Right renal cortex interstitium (tissue), 3 donors: Measurements from ENCODE around the gene PLCG2. TPM values are rescaled to one million over a fixed set of nuclear protein-coding genes. Genes with fewer than 3 reads are reported as not detected.
"Not testable (repeated sequence)": the region's sequence is repeated elsewhere in the genome, so short reads cannot be mapped to it uniquely, and the experiment has no call there.

Experiments used
- DNase-seq, 3 donors: peaks; one replicate each; pipeline ENCODE4 v3.0.0-alpha.2; 2013; ENCODE audit warnings: low read depth in 3 of 3, low spot score in 2 of 3
- polyA plus RNA-seq, 3 donors: library from polyadenylated mRNA; unstranded; fragments of 120-200 nt; gene quantifications; one replicate each; pipeline ENCODE4 v1.2.1, GENCODE V29; 2013; ENCODE audit not compliant: insufficient read length in 3 of 3

PLCG2 gene
- polyA plus RNA-seq, 3 donors: 37.6 to 50.2 (median 40.7) TPM

DNA sequence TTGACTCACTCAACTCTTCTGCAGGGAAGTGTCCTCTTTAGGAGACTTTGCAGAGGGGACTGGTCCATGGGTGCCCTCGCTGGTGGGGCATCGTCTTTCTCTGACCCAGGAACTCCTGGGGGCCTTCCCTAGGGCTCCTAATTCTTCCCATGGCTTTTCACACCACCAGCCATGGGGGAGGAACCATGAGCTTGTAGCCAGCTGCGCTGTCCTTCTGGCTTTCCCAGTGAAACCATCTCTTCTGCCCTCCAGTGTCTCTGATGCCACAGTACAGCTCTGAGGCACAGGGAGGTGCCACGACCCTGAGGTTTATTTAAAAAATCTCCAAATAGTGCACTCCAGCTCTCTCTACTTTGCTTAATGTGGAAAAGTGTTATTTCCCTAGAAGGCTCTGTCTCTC is 153.6 kb downstream of the PLCG2 start:
- DNase-seq: no peak

DNA sequence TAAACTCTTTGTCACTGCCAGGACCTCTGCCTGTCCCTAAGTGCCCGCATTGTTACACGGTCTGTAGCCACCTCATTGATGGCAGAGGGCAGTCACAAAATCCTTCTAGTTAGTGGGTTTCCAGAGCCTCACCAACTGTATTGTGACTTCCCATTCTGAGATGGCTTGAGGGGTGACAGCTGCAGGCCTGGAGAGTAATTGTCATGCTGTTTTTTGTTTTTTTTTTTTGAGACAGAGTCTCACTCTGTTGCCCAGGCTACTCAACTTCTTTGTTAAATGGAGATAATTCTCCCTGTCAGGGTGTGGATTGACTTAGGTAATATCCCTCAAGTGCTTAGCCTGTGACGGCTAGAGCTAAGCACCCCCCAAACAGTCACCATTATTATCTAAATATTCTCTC is 154.3 kb downstream of the PLCG2 start:
- no peak for DNase-seq

DNA sequence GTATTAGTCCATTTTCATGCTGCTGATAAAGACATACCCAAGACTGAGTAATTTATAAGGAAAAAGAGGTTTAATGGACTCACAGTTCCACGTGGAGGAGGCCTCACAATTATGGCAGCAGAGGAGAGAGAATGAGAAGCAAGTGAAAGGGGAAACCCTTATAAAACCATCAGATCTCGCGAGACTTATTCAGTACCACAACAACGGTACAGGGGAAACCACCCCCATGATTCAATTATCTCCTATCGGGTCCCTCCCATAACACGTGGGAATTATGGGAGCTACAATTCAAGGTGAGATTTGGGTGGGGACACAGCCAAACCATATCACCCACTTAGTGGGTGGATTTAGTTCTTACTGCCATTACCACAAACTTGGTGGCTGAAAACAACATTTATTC is 155.6 kb downstream of the PLCG2 start:
- DNase-seq: not testable (repeated sequence)

DNA sequence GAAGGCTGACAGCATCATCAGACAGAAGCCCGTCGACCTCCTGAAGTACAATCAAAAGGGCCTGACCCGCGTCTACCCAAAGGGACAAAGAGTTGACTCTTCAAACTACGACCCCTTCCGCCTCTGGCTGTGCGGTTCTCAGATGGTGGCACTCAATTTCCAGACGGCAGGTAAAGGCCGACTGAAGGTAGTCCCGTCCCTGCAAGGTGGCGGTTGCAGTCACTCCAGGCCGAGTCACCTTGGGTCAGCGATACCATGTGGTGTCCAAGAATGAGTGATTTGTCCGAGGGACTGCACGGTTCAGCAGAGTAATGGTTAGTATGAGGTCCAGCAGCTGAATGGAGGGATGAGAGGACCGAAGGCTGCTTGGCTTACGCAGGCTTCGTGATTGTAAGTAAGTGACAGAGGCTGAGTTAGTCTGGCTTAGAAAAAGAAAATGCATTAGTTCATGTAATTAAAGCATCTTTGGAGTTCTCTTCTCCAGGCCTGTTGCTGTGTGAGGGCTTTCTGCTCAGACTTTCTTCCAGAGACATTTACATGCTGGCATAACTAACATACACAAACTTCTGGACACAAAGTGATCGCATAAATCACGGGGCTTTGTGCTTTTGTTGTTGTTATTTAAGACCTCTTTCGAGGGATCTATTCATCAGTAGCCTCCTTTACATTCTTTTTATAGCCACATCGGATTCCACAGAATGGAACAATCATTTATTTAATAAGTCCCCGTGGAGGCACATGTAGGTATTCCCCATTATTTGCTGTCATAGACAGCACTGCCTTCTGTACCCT is 157.3 kb downstream of the PLCG2 start:
- DNase-seq: no peak

DNA sequence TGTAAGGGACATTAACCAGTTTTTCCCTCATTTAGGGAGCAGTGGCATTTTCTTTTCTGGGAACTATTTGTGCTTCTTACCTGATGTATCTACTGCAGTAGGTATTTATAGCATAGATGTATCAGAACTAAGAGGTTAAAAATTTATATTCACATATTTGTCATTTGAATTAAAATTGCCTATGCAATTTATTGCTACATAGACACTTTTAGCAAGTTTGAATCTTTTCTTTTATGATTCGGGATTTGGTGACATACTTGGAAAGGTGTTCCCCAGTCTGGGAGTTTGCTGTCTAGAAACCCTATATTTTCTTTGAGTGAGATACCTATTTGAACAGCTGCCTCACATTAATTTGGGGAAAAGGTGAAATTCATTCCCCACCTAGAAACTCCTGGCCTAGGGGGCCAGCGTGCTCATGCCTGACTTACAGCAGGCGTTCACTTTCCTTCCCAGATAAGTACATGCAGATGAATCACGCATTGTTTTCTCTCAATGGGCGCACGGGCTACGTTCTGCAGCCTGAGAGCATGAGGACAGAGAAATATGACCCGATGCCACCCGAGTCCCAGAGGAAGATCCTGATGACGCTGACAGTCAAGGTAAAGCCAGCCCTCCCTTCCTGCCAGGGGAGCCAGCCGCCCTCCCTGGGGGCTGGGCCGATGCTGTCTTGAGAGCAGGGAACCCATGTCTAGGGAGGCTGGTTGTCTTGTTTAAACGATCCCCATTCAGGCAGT is 158.4 kb downstream of the PLCG2 start:
- DNase-seq: no peak

- DNase-seq: no peak
Observed at GRCh38 chr16:81938326-81939163, 159.5 kb downstream of the PLCG2 start.

DNA sequence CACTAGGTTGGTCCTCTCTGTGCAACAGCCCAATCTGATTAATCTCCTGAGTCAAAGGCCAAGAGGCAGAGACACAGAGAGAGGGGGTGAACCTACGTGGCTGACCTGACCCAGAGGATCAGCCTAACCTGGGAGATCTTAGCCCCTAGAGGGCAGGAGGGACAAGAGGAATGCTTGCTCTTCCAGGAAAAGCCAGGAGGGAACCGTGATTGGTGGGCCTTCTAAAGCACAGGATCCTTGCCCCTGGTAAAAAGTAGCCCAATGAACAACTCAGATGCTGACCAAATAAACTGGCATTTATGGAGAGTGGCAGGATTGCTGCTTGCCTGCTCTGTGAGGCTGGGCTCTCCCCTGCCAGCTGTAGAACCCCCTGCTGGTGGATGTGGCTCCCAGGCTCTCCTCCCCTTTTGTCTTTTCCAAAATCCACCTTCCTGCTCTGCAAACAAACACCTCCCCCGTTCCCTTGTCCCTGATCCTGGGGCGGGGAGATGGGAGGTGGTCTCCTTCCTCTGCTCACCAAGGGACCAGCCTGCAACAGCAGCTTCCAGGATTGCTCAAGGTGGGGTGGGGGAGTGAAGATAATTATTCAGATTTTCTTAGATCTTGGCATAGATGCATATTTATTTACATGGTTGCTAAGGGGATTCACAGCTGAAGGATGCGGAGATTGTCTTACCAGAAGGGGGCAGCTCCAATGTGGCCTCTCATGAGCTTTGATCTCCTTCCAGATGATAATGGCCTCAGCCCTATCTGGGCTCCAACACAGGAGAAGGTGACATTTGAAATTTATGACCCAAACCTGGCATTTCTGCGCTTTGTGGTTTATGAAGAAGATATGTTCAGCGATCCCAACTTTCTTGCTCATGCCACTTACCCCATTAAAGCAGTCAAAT is 160.3 kb downstream of the PLCG2 start:
- DNase-seq: no peak

- DNase-seq: peak in 1 of 3 donors; percentile 25
Observed at GRCh38 chr16:81940781-81941560, 161.9 kb downstream of the PLCG2 start.

GRCh38 chr16:81942007-81942601 is 163.0 kb downstream of the PLCG2 start:
- DNase-seq: no peak

- no peak for DNase-seq
Observed at GRCh38 chr16:81945665-81946064, 166.6 kb downstream of the PLCG2 start.

DNA sequence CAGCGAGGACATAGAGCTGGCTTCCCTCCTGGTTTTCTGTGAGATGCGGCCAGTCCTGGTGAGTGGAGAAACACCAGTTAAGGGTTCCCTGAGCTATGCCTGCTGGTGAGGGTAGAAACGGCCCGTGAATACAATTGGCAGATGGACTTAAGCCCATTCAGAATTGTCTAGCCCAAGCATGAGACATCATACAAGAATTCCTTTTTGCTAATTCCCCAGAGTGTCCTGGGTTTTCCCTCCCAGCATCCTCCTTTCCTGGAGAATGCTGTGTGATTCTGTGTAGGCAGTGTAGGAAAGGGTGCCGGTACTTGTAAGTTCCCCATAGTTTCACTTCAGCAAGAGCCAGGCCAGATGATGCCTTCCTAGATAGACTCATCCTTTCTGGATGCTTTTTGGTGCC is 167.1 kb downstream of the PLCG2 start:
- DNase-seq: no peak

GRCh38 chr16:81951564-81951963 is 172.5 kb downstream of the PLCG2 start:
- DNase-seq: no peak

GRCh38 chr16:81956213-81956948 is 177.3 kb downstream of the PLCG2 start:
- no peak for DNase-seq

DNA sequence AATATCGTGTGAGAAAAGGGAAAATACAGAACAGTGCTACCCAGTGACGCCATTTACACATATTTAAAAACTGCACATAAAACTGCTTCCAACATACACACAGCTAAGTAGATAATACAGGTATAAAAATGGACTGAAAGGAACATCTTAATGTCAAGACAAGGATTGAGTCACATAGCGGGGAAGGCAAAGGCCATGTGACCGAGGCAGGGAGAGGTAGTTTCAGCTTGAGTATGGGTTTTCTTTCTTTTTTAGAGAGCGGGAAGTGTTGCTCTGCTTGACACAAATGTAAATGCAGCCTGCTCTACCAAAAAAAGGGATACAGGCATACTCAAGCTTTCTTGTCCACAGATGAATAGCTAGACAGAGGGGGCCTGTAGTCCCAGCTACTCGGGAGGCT is 185.7 kb downstream of the PLCG2 start:
- no peak for DNase-seq

- no peak for DNase-seq
Observed at GRCh38 chr16:81967358-81967757, 188.3 kb downstream of the PLCG2 start.

- DNase-seq: no peak
Observed at GRCh38 chr16:81971853-81972252, 192.8 kb downstream of the PLCG2 start.

DNA sequence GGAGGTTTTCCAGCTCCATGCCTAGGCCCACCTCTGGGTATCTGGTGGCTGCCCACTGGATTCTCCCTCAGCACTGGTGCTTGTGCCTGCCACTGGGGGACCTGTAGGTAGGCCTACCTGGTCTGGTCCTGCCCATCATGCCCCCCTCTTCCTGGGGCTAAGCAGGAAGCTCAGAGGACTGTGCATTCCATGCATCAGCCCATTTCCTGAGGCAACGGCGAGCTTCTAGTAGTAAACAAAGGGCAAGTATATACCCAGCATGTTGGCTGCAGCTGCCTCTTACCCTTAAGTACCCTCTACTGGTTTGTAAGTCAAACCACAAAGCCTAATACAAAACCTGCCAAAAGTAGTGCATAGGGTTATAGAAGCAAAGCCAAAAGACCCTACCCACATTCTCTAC is 194.6 kb downstream of the PLCG2 start:
- no peak for DNase-seq

DNA sequence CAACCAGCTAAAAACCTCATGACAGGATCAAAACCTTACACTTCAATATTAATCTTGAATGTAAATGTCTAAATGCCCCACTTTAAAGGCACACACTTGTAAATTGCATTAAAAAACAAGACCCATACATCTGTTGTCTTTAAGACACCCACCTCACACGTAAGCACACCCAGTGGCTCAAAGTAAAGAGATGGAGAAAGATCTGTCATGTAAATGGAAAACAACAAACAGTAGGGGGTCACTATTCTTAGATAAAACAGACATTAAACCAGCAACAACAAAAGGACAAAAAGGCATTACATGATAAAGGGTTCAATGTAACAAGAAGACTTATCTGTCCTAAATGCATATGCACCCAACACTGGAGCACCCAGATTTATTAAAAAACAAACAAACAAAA is 196.5 kb downstream of the PLCG2 start:
- DNase-seq: no peak
